Subcutaneous adipose tissue (tissue), 4 donors: Measurements from ENCODE around the gene DOLPP1. TPM values are rescaled to one million over a fixed set of nuclear protein-coding genes. Genes with fewer than 3 reads are reported as not detected.

Source experiments
- CTCF ChIP-seq: fragments of 450-650 bp; IDR thresholded peaks from one replicate; pipeline ENCODE4 v1.5.1; 2016; ENCODE audit warnings: low read depth, mild to moderate bottlenecking, control low read depth, antibody characterized with exemption, moderate library complexity
- total RNA-seq, 4 donors: library from RNA; depleted of rRNA; stranded (reverse); fragments of >200 nt; gene quantifications; one replicate each; pipeline ENCODE4 v1.1.0, GENCODE V29; 2016

Gene DOLPP1
- total RNA-seq, 4 donors from 2014 or later = 3.3 to 10.0 (median 5.0) TPM

DNA sequence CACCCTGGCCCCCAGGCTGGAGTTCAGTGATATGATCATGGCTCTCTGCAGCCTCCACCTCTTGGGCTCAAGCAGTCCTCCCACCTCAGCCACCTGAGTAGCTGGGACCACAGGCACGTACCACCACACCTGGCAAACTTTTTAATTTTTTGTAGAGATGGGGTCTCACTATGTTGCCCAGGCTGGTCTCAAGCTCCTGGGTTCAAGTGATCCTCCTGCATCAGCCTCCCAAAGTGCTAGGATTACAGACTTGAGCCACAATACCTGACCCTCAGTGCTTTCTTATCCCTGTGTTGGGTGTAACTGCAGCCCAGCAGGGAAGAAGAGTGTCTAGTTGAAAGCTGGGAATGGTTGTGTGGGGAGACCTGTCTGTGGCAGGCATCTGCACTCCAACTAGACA lies 41.2 kb downstream of the DOLPP1 start:
- no peak for TF ChIP-seq CTCF

DNA sequence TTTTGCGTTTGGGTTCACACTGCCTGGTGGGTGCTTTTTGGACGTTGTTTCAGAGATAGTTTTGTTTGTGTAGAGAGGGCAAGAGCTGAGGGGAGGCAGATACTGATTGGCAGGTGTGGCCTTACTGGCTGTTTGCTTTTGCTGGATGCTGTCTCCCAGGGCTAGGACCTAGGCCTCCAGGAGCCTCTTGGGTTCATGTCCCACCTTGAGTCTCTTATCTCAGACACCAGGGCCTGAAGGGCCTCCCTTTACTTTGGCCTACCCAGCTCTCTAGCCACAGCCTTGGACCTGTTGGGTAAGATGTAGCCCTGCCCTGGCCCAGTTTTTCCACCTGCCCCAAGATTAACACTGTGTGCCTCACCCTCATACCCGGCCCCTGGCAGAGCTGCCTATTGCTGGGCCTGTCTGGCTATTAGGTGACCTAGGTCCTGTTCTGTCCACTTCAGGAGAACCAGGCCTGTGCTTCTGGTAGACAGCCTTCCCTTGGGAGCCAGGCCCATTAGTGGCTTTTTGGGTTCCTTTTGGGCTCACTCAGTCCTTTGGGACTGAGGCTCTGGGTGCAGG lies 43.7 kb downstream of the DOLPP1 start:
- no peak for TF ChIP-seq CTCF

DNA sequence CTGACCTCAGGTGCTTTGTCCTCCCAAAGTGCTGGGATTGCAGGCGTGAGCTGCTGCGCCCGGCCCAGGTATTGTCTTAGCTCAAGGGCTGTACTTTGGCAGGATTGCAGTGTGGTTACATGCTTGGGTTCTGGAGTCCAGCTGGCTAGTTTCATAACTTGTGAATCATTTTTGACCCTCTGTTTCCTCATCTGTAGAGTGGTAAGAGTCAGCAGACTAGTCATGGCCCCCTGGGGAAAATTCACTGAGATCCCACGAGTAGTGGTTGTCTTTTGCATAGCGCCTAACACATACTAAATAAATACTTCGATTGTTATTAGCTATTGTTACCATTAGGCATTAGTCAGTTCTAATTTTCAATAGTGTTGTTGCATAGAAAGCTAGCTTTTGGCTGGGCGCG lies 44.6 kb downstream of the DOLPP1 start:
- TF ChIP-seq CTCF = no peak

GRCh38 chr9:129126749-129127618 lies 46.1 kb downstream of the DOLPP1 start:
- no peak for TF ChIP-seq CTCF

- no peak for TF ChIP-seq CTCF
Measured at GRCh38 chr9:129128689-129129088, 47.8 kb downstream of the DOLPP1 start.

DNA sequence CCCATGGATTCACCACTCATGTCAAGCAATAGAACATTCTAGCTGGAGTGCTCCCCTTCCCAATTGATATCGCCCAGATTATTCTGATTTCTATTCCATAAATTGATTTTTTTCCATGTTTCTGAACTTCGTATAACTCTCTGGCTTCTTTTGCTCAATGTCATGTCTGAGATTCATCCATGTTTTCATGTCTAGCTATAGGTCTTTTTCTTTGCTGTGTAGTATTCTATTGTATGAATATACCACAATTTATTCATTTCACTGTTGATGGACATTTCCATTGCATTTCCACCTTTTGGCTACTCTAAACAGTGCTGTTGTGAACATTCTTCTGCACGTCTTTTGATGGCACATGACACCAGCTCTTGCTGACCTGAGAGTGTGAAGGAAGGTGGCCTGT lies 49.9 kb downstream of the DOLPP1 start:
- TF ChIP-seq CTCF = no peak

DNA sequence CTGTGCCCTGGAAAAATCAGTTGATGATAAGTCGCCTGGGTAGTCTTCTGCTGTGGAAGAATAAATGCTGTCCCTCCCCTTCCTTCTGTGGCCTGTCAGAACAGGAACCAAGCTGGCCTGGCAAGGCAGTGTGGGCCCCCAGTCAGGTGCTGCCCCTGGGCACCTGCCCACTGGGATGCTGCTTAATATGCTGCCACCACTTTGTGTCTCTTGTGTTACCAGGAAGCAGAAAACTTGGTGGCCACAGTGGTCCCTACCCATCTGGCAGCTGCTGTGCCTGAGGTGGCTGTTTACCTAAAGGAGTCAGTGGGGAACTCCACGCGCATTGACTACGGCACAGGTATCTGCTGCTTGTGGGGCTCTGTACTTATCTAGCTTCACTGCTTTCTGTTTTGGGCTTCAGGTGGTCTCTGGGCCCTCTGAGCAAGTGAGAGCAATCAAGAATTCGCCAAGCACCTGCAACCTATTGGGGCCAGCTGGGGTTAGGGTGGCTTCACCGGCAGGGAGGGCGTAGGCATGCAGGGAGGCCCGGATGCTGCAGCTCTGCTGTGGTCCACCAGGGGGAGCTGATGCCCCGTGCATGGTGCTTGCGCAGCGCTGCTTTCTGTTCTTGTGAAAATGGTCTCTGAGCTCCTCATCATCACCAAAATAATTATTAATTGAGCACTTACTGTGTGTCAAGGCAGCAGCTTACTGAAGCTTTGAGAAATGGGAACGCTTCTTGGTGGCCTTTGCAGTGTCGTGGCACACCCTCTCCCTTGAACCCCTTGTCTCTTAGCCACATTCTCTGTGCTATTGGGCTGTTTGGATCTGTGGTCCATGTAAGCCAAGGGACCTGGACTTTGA lies 50.6 kb downstream of the DOLPP1 start:
- TF ChIP-seq CTCF = no peak
